ENCODE measurements around the gene TRIP11. TPM values are rescaled to one million over a fixed set of nuclear protein-coding genes. Genes with fewer than 3 reads are reported as not detected.

TRIP11 gene
- total and polyA plus RNA-seq, 8 donors, result 4.2 to 58.7 (median 42.1) TPM

DNA sequence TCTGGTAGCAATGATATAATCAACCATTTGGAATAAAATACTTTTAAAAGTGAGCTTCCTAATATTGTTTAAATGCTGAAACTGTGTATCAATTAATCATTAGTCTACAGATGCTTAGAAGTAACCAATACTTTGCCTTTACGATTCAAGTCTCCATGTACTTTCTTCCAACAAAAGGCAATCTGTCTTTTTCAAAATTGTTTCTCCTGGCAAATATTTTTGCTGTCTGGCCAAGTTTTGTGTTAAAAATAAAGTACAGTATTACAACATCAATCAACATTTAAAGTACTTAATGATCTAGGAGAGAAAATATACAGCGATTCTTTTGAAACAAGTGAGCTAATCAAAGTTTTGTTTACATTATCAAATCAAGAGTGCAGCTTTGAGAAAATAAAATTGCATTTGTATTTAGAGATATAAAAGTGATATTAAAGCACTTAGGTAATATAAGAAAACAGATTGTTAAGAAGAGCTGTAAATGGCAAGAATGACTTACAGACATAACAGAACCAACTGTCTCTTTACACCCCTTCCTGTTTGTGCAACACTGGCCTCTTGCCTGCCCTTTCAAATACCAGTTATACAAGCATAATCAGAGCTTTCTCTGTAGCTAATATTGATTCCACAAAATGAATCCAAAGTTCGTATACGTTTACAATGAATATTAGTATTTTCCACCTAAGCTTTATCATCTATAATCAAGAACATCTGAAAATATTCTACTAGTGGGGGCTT is 54.2 kb downstream of the TRIP11 start:
- Histone ChIP-seq H3K27me3 (no peaks in the 10 kb centered on the region), H3K36me3 (peaks cover 0 to 39% (median 0%) of the 10 kb centered on the region in 3 donors), H3K27ac (peak overlapping the region in 1 of 4 donors; percentile 5), H3K4me1 (peaks cover 12 to 21% (median 13%) of the 10 kb centered on the region in 3 donors), H3K9me3 (no peaks in the 10 kb centered on the region), H3K4me3 (no peak overlapping the region)
- ATAC-seq, result peak; percentile 48 to 62 (median 52)
- TF ChIP-seq, protein P1, sequence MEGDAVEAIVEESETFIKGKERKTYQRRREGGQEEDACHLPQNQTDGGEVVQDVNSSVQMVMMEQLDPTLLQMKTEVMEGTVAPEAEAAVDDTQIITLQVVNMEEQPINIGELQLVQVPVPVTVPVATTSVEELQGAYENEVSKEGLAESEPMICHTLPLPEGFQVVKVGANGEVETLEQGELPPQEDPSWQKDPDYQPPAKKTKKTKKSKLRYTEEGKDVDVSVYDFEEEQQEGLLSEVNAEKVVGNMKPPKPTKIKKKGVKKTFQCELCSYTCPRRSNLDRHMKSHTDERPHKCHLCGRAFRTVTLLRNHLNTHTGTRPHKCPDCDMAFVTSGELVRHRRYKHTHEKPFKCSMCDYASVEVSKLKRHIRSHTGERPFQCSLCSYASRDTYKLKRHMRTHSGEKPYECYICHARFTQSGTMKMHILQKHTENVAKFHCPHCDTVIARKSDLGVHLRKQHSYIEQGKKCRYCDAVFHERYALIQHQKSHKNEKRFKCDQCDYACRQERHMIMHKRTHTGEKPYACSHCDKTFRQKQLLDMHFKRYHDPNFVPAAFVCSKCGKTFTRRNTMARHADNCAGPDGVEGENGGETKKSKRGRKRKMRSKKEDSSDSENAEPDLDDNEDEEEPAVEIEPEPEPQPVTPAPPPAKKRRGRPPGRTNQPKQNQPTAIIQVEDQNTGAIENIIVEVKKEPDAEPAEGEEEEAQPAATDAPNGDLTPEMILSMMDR (IDR thresholded peaks at IDR 0.05), result no peak
- intact Hi-C loops (cut with DNase I), result no loop called here
- 10 to 11% methylated on average over 4 of the region's 4 CpGs for WGBS, 2 donors
- peak; percentile 34 for FAIRE-seq
- DNase-seq, result no peak

DNA sequence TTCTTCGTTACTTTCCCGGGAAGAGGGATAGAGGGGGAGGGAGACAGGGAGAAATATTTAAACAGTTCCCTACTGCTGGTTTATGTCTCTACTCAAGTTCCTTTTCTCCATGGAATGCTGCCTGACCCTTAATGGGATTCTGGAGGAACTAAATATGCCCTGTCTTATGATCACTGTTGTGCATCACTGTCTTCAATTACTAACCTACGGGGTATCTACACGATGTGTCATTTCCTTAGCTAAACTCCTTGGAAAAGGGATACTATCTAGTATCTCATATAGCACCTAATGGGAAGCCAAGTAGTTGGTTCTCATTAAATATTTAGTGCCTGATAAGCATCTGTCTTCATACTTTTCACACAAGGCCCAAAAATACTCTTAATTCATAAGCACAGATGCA is 54.9 kb downstream of the TRIP11 start:
- intact Hi-C loops (cut with DNase I), result no loop called here
- no peaks in the 10 kb centered on the region for H3K9me3 ChIP-seq
- no peaks in the 10 kb centered on the region for H3K27me3 ChIP-seq
- FAIRE-seq (no peak), ATAC-seq (no peak), DNase-seq (no peak)
- WGBS, 2 donors, result 92 to 94% methylated on average over 4 of the region's 4 CpGs
- TF ChIP-seq, protein P1 (IDR thresholded peaks at IDR 0.05), result no peak
- H3K4me1 ChIP-seq, result peaks cover 12 to 25% (median 13%) of the 10 kb centered on the region in 3 donors
- no peak overlapping the region for H3K4me3 ChIP-seq
- no peak overlapping the region for H3K27ac ChIP-seq
- peaks cover 0 to 33% (median 0%) of the 10 kb centered on the region in 3 donors for H3K36me3 ChIP-seq

DNA sequence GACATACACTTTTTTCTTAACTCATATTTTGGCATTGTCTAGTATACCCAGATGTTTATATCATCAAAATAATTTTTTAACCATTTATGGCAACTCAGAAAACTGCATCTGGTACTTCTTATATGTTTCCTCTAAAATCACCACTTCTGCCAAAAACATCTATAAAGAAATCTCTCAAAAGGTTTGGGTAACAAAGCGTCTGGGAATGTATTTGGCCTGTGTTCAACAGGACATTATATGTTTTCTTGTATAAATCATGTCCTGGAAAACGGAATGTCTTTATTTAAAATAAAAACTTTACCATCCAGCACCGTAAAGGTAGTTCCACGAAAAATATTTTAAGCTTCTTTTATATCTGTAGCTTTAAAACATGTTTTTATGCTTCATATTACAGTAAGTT is 56.3 kb downstream of the TRIP11 start:
- WGBS, 2 donors, result 60 to 88% methylated on average over 4 of the region's 4 CpGs
- Histone ChIP-seq H3K4me3 (no peak overlapping the region), H3K4me1 (peaks cover 12 to 25% (median 13%) of the 10 kb centered on the region in 3 donors), H3K27ac (no peak overlapping the region), H3K36me3 (peaks cover 0 to 26% (median 0%) of the 10 kb centered on the region in 3 donors), H3K27me3 (no peaks in the 10 kb centered on the region), H3K9me3 (no peaks in the 10 kb centered on the region)
- FAIRE-seq (no peak), DNase-seq (no peak), ATAC-seq (no peak)
- intact Hi-C loops (cut with DNase I), result no loop called here
- TF ChIP-seq, protein P1 (IDR thresholded peaks at IDR 0.05), result no peak

DNA sequence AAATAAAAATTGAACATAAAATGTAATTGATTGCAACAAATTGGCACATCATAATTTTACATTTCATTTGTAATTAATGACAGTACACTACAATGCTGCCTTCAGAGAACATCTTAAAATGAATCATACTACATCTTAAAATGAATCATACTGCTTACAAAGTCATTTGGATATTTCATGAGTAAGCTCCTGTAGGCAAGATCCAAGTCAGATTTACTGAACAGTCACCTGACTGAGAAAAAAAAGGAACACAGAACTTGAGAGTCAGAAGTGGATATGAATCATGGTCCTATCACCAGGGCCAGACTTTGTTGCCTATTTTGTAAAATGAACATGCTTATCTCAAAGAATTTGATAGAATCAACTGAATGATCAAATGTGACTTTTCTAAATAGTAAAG is 59.7 kb downstream of the TRIP11 start:
- peak; percentile 76 to 83 (median 79) for ATAC-seq
- Histone ChIP-seq H3K27ac (no peak overlapping the region), H3K4me3 (no peak overlapping the region), H3K9me3 (no peaks in the 10 kb centered on the region), H3K27me3 (no peaks in the 10 kb centered on the region), H3K4me1 (peaks cover 0 to 12% (median under 1%) of the 10 kb centered on the region in 3 donors), H3K36me3 (peaks cover 0 to 5% (median 0%) of the 10 kb centered on the region in 3 donors)
- DNase-seq, result no peak
- peak; percentile 26 for FAIRE-seq
- TF ChIP-seq, protein P1 (IDR thresholded peaks at IDR 0.05), result no peak
- intact Hi-C loops (cut with DNase I), result no loop called here

DNA sequence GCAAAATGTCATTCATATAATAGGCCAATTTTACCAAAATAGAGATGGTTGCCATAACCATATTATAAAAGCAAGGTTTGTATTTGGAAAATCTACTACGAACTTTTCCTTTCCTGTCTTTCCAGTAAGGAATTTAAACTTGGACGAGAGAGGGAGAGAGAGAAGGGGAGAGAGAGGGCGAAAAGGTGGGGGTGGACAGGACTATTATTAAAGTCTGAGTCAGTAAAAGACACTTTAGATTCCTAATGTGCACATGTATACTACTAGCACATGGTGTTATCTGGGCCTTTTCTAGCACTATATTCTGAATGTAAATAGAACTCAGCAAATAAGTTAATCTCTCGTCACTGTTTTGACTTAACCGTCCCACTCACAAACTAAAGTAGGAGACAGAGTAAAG is 62.0 kb downstream of the TRIP11 start:
- WGBS, 2 donors, result 85% methylated on average over 5 of the region's 5 CpGs
- H3K4me1 ChIP-seq, result peaks cover 0 to 4% (median 0%) of the 10 kb centered on the region in 3 donors
- intact Hi-C loops (cut with DNase I), result no loop called here
- H3K9me3 ChIP-seq, result no peaks in the 10 kb centered on the region
- H3K36me3 ChIP-seq, result peaks cover 0 to 15% (median 0%) of the 10 kb centered on the region in 3 donors
- no peaks in the 10 kb centered on the region for H3K27me3 ChIP-seq
- TF ChIP-seq, protein P1 (IDR thresholded peaks at IDR 0.05), result no peak
- ATAC-seq, result no peak
- FAIRE-seq, result no peak
- DNase-seq, result no peak
- no peak overlapping the region for H3K4me3 ChIP-seq
- no peak overlapping the region for H3K27ac ChIP-seq

All from pancreas (tissue), 10 donors.